Measurements from ENCODE around the gene KCNN3.

- TF ChIP-seq POLR2A (IDR thresholded peaks at IDR 0.05; ENCODE audit: extremely low read depth, insufficient read length), result no peak
- TF ChIP-seq CTCF (IDR thresholded peaks at IDR 0.05; ENCODE audit: low read depth, low read length), result no peak
- no peak for TF ChIP-seq MAX (IDR thresholded peaks at IDR 0.05; ENCODE audit: low read depth, low read length)
- no peak for TF ChIP-seq MYC (IDR thresholded peaks at IDR 0.05; ENCODE audit: low read depth, low read length)
Observed at GRCh38 chr1:154743526-154744036, 126.5 kb downstream of the KCNN3 start.
